Type B pancreatic cell (in vitro differentiated cells): ENCODE results near the gene STUB1. TPM values are rescaled to one million over a fixed set of nuclear protein-coding genes. Genes with fewer than 3 reads are reported as not detected.

Source experiments
- DNase-seq: peaks from one replicate; pipeline ENCODE4 v3.0.0; 2021; ENCODE audit warnings: mixed read lengths; ENCODE audit not compliant: unreplicated experiment; ENCODE audit errors: extremely low spot score
- H3K27ac Mint-ChIP-seq: 2 replicates; pipeline ENCODE4 v1.8.0; 2021; ENCODE audit warnings: mild to moderate bottlenecking, mixed read lengths
- H3K27me3 Mint-ChIP-seq: 2 replicates; pipeline ENCODE4 v1.8.0; 2021; ENCODE audit warnings: mixed read lengths
- H3K36me3 Mint-ChIP-seq: 2 replicates; pipeline ENCODE4 v1.8.0; 2021; ENCODE audit warnings: mixed read lengths
- H3K4me1 Mint-ChIP-seq: one replicate; pipeline ENCODE4 v1.8.0; 2021; ENCODE audit warnings: mixed read lengths; ENCODE audit not compliant: unreplicated experiment
- H3K4me3 Mint-ChIP-seq: 2 replicates; pipeline ENCODE4 v1.8.0; 2021; ENCODE audit warnings: mild to moderate bottlenecking, mixed read lengths
- H3K9me3 Mint-ChIP-seq: 2 replicates; pipeline ENCODE4 v1.8.0; 2021; ENCODE audit warnings: mixed read lengths
- CTCF ChIP-seq: fragments of 200-600 bp; sonication (generic); conservative IDR thresholded peaks from 2 replicates; pipeline ENCODE4 v1.5.0; 2021; ENCODE audit warnings: antibody characterized with exemption, mild to moderate bottlenecking
- total RNA-seq: library from RNA; stranded (reverse); gene quantifications from 2 replicates; pipeline ENCODE4 v1.2.1, GENCODE V29; 2021; ENCODE audit warnings: low replicate concordance

The STUB1 gene
- total RNA-seq, 1 donor from 2014 or later = 80.3 TPM

DNA sequence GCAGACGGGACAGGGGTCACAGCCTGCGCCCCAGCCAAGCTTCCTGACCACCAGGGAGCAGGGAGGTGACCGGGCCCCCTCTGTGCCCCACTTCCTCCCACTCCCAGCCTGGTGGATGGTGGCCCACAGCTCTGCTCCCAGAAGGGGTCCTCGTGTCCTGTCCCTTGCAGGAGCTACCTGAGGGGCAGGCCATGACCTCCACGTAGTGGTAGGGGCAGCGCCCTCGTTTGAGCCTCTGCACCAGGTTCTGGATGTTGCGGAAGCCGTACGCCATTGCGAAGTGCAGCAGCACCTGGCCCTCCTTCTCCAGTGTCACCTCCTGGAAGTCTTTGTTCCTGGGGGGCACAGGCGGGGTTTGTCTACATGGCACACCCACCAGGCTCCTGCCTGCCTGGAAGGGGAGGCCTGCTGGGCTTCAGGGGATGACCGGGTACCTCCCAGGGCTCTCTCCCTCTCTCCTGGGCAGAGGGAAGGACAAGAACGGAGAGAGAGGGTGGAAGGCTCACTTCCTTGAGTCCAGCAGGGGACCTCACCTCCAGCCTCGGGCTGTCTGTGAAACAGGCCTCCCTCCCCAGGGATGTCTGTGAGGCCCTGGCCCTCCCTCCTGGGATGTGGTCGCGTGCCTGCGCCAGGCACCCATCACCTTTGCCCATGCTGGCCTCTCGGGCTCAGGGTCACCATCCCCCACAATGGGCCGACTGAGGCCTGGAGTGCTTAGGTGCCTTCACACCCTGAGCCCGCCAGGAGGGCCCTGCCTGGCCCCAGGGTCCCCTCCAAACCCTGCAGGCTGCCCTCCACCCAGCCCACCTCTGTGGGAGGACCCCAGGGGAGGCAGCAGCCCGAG, 50.7 kb downstream of the STUB1 start:
- Mint-ChIP-seq H3K9me3 (no peaks in the 10 kb centered on the region), H3K4me3 (no peak overlapping the region), H3K36me3 (no peaks in the 10 kb centered on the region), H3K27me3 (no peaks in the 10 kb centered on the region), H3K27ac (no peak overlapping the region), H3K4me1 (no peaks in the 10 kb centered on the region)
- no peak for DNase-seq
- TF ChIP-seq CTCF = no peak

DNA sequence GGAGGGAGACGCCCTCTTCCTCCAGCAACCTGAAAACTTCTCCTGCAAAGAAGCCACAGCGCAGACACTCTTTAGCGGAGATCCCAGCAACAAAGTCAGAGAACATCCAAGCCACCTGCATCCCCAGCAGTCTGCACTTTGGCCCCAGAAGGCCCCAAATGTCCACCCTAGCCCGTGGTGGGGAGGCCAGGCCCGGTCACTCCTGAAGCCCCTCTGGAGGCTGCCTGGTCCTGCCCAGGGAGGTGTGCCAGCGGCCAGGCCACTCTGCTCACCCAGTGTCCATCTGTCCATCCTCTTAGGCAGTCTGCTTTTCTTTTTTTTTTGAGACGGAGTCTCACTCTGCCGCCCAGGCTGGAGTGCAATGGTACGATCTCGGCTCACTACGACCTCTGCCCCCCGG, 52.1 kb downstream of the STUB1 start:
- no peak for DNase-seq
- no peak overlapping the region for H3K4me3 Mint-ChIP-seq
- no peaks in the 10 kb centered on the region for H3K4me1 Mint-ChIP-seq
- TF ChIP-seq CTCF = no peak
- no peaks in the 10 kb centered on the region for H3K27me3 Mint-ChIP-seq
- H3K27ac Mint-ChIP-seq = no peak overlapping the region
- no peaks in the 10 kb centered on the region for H3K36me3 Mint-ChIP-seq
- H3K9me3 Mint-ChIP-seq = no peaks in the 10 kb centered on the region

Other genes with a start within 250 kb of the STUB1 start
- 50.1 and 52.3 TPM in 2 replicates for gene CAPN15, start 152.7 kb upstream of the STUB1 start, total RNA-seq
- gene PRR35, start 120.0 kb upstream of the STUB1 start, total RNA-seq = 0.12 TPM in 2 replicates
- 0.52 and 1.4 TPM in 2 replicates for gene NHLRC4, start 113.4 kb upstream of the STUB1 start, total RNA-seq
- 58.2 and 83.5 TPM in 2 replicates for gene PIGQ, start 110.4 kb upstream of the STUB1 start, total RNA-seq
- 21.4 and 26.5 TPM in 2 replicates for gene RAB40C, start 90.3 kb upstream of the STUB1 start, total RNA-seq
- gene WFIKKN1, start 49.4 kb upstream of the STUB1 start, total RNA-seq = 0.71 and 9.0 TPM in 2 replicates
- gene METTL26, start 44.1 kb upstream of the STUB1 start, total RNA-seq = 74.4 and 77.0 TPM in 2 replicates
- gene MCRIP2, start 38.6 kb upstream of the STUB1 start, total RNA-seq = 36.8 and 39.1 TPM in 2 replicates
- 75.8 and 102 TPM in 2 replicates for gene WDR90, start 31.0 kb upstream of the STUB1 start, total RNA-seq
- gene RHOT2, start 12.3 kb upstream of the STUB1 start, total RNA-seq = 146 and 163 TPM in 2 replicates
- gene RHBDL1, start 4.7 kb upstream of the STUB1 start, total RNA-seq = 2.2 and 2.7 TPM in 2 replicates
- 63.3 and 65.2 TPM in 2 replicates for gene JMJD8, start 3.9 kb downstream of the STUB1 start, total RNA-seq
- gene WDR24, start 10.0 kb downstream of the STUB1 start, total RNA-seq = 18.2 and 21.0 TPM in 2 replicates
- gene FBXL16, start 25.4 kb downstream of the STUB1 start, total RNA-seq = 3.9 and 4.3 TPM in 2 replicates
- 37.0 and 97.1 TPM in 2 replicates for gene METRN, start 34.7 kb downstream of the STUB1 start, total RNA-seq
- gene ANTKMT, start 40.7 kb downstream of the STUB1 start, total RNA-seq = 33.5 and 34.8 TPM in 2 replicates
- gene CCDC78, start 46.0 kb downstream of the STUB1 start, total RNA-seq = 1.2 and 3.9 TPM in 2 replicates
- 5.6 and 8.5 TPM in 2 replicates for gene HAGHL, start 46.7 kb downstream of the STUB1 start, total RNA-seq
- gene CIAO3, start 60.6 kb downstream of the STUB1 start, total RNA-seq = 41.4 and 44.5 TPM in 2 replicates
- gene MSLN, start 80.3 kb downstream of the STUB1 start, total RNA-seq = 0.77 and 0.81 TPM in 2 replicates
- gene RPUSD1, start 108.0 kb downstream of the STUB1 start, total RNA-seq = 23.7 and 26.6 TPM in 2 replicates
- 53.4 and 105 TPM in 2 replicates for gene CHTF18, start 108.2 kb downstream of the STUB1 start, total RNA-seq
- not detected in 2 replicates for gene GNG13, start 120.3 kb downstream of the STUB1 start, total RNA-seq